Measurements from ENCODE around the gene LRRC1.
A peak's percentile ranks its signal among the peaks of the same experiment; 100 is the strongest.

LRRC1 gene

DNA sequence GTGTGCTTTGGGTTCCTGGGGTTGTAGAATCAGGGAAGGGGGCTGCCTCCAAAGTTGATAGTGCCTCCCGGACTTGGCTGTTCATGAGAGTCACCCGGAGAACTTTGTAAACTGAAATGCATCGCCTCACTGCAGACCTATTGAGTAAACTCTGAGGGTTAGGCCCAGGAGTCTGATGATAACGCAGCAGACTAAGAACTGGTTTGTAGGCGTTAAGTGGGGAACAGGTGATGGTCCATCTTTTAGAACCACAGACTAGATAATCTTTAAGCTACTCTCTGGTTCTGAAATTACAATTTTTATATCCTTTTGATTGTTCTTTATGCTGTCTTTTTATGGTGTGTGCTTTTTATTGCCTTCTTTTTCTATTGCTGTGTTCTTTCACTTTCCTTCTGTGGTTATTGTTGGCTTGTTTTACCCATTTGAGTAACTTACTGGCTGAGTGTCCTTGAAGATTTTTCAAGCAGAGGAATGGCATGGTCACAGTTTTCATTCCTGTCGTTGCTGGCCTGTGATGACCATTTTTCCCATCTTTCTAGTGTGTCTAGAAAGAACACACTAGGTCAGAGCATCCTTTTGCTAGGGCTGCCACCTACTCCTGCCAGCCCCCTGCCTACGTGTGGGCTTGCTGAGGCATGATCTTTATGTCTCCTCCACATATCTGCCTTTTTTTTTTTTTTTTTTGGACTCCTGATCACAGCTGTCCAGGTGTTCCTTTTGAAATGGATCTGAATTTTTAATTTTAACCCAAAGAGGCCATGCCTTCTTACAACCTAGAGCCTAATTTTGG is 30.9 kb downstream of the LRRC1 start:
- H3K36me3 ChIP-seq (ENCODE audit: control insufficient read depth in 2 of 2, insufficient read depth in 1 of 2, low read length in 2 of 2), result no peaks in the 10 kb centered on the region
- H3K4me1 ChIP-seq (ENCODE audit: control insufficient read depth, insufficient read depth, low read length), result peaks cover 58% of the 10 kb centered on the region
- no peak overlapping the region for H3K27ac ChIP-seq (ENCODE audit: extremely low read depth, low read depth, low read length)
- no peaks in the 10 kb centered on the region for H3K9me3 ChIP-seq (ENCODE audit: control insufficient read depth, insufficient read depth, low read depth, low read length)
- no peak overlapping the region for H3K4me3 ChIP-seq (ENCODE audit: low read depth, low read length)
- TF ChIP-seq ZFHX2 (tag by site-specific recombination; conservative IDR thresholded peaks at IDR 0.05) (peak; percentile 47), ZSCAN23 (tag by site-specific recombination; IDR thresholded peaks at IDR 0.05) (no peak), ZNF404 (tag by site-specific recombination; IDR thresholded peaks at IDR 0.05) (no peak), CTCF (tag by site-specific recombination; IDR thresholded peaks at IDR 0.05) (no peak), YY2 (tag by site-specific recombination; IDR thresholded peaks at IDR 0.05) (no peak), FEZF1 (tag by site-specific recombination; IDR thresholded peaks at IDR 0.05) (peak; percentile 44), EGR2 (tag by site-specific recombination; IDR thresholded peaks at IDR 0.05; ENCODE audit: low read depth) (peak; percentile 50), ZNF138 (tag by site-specific recombination; IDR thresholded peaks at IDR 0.05; ENCODE audit: borderline replicate concordance) (no peak), TCF7L2 (IDR thresholded peaks at IDR 0.05; ENCODE audit: borderline replicate concordance, low read depth, low read length) (no peak), TSHZ1 (tag by site-specific recombination; IDR thresholded peaks at IDR 0.05; ENCODE audit: borderline replicate concordance) (no peak), ZNF174 (tag by site-specific recombination; IDR thresholded peaks at IDR 0.05) (no peak), SCRT2 (tag by site-specific recombination; IDR thresholded peaks at IDR 0.05) (no peak), ZFP69B (tag by site-specific recombination; IDR thresholded peaks at IDR 0.05) (no peak), ZNF24 (tag by site-specific recombination; IDR thresholded peaks at IDR 0.05) (no peak), ZFP37 (tag by site-specific recombination; IDR thresholded peaks at IDR 0.05) (no peak), ZNF660 (tag by site-specific recombination; IDR thresholded peaks at IDR 0.05) (no peak)
- ChIA-PET POLR2A (no interaction called here), CTCF (interaction anchor here (0.6 to 1.2 kb wide), 2 partner anchors 25 to 130 kb away, joined by 3 to 4 read pairs; no protein-coding TSS in a partner anchor)

DNA sequence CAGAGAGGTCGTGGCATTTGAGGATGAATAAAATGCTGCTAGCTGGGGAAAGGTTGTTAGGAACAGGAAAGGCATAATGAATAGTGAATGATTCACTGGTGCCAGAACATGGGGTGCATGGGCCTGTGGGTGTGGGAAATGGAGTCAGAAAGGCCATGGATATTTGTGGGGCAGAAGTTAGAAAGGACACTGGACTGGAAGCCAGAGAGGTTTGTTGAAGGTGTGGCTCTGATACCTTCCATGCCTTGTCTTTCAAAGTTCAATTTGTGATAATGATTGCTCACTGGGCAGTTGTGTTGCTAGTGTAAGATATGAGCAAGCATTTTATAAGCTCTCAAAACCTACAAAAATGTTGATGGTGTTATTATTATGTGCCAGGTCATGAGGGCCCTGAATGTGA is 32.7 kb downstream of the LRRC1 start:
- no peak overlapping the region for H3K4me3 ChIP-seq (ENCODE audit: low read depth, low read length)
- no peaks in the 10 kb centered on the region for H3K9me3 ChIP-seq (ENCODE audit: control insufficient read depth, insufficient read depth, low read depth, low read length)
- CTCF ChIA-PET, result interaction anchor here (1.1 kb wide), 1 partner anchor 14 kb away, joined by 3 read pairs; no protein-coding TSS in a partner anchor
- peaks cover 57% of the 10 kb centered on the region for H3K4me1 ChIP-seq (ENCODE audit: control insufficient read depth, insufficient read depth, low read length)
- POLR2A ChIA-PET, result interaction anchor here (2.7 kb wide), 1 partner anchor 32 kb away, joined by 7 read pairs; the partner anchor contains the start of gene LRRC1
- H3K27ac ChIP-seq (ENCODE audit: extremely low read depth, low read depth, low read length), result peak overlapping the region; percentile 0; the same call in 1 of the 2 replicates
- no peaks in the 10 kb centered on the region for H3K36me3 ChIP-seq (ENCODE audit: control insufficient read depth in 2 of 2, insufficient read depth in 1 of 2, low read length in 2 of 2)
- 0 out of 2 replicates have a peak, but pooled peaks have one; percentile 11 for TF ChIP-seq ZSCAN16 (tag by site-specific recombination; IDR thresholded peaks at IDR 0.05)
- TF ChIP-seq, protein P1, sequence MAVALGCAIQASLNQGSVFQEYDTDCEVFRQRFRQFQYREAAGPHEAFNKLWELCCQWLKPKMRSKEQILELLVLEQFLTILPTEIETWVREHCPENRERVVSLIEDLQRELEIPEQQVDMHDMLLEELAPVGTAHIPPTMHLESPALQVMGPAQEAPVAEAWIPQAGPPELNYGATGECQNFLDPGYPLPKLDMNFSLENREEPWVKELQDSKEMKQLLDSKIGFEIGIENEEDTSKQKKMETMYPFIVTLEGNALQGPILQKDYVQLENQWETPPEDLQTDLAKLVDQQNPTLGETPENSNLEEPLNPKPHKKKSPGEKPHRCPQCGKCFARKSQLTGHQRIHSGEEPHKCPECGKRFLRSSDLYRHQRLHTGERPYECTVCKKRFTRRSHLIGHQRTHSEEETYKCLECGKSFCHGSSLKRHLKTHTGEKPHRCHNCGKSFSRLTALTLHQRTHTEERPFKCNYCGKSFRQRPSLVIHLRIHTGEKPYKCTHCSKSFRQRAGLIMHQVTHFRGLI (tag by site-specific recombination; IDR thresholded peaks at IDR 0.05), result no peak
- TF ChIP-seq ZNF529 (tag by site-specific recombination; IDR thresholded peaks at IDR 0.05; ENCODE audit: insufficient replicate concordance), result no peak
- TF ChIP-seq, protein P2, sequence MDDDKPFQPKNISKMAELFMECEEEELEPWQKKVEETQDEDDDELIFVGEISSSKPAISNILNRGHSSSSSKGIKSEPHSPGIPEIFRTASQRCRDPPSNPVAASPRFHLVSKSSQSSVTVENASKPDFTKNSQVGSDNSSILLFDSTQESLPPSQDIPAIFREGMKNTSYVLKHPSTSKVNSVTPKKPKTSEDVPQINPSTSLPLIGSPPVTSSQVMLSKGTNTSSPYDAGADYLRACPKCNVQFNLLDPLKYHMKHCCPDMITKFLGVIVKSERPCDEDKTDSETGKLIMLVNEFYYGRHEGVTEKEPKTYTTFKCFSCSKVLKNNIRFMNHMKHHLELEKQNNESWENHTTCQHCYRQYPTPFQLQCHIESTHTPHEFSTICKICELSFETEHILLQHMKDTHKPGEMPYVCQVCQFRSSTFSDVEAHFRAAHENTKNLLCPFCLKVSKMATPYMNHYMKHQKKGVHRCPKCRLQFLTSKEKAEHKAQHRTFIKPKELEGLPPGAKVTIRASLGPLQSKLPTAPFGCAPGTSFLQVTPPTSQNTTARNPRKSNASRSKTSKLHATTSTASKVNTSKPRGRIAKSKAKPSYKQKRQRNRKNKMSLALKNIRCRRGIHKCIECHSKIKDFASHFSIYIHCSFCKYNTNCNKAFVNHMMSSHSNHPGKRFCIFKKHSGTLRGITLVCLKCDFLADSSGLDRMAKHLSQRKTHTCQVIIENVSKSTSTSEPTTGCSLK (tag by site-specific recombination; IDR thresholded peaks at IDR 0.05), result no peak
- TF ChIP-seq ZNF174 (tag by site-specific recombination; IDR thresholded peaks at IDR 0.05), result no peak
- TF ChIP-seq ZNF266 (tag by site-specific recombination; IDR thresholded peaks at IDR 0.05; ENCODE audit: low read depth), result no peak
- TF ChIP-seq ZNF660 (tag by site-specific recombination; IDR thresholded peaks at IDR 0.05), result no peak
- no peak for TF ChIP-seq ZBTB7A (tag by site-specific recombination; IDR thresholded peaks at IDR 0.05; ENCODE audit: low read depth)
- no peak for TF ChIP-seq ZNF677 (tag by site-specific recombination; IDR thresholded peaks at IDR 0.05)
- TF ChIP-seq KLF8 (tag by site-specific recombination; IDR thresholded peaks at IDR 0.05), result no peak
- 0 out of 2 replicates have a peak, but pooled peaks have one; percentile 32 for TF ChIP-seq ZNF600 (tag by site-specific recombination; IDR thresholded peaks at IDR 0.05)

Data from HEK293 (cell line).